Activated CD4-positive, alpha-beta T cell treated with anti-CD3 and anti-CD28 coated beads for 24 hours (primary cell): ENCODE results near the gene RSPH6A.
A peak's percentile ranks its signal among the peaks of the same experiment; 100 is the strongest.

Experiments used
- DNase-seq, 2 donors: peaks; one replicate each; pipeline ENCODE4 v3.0.0-alpha.2; 2020; ENCODE audit warnings: low read depth in 2 of 2

The RSPH6A gene

GRCh38 chr19:45814851-45815480 is at the start of gene RSPH6A:
TSS of gene RSPH6A (minus strand) at chr19:45815308. CDS start at chr19:45815176, 132 bp downstream.
- DNase-seq = no peak

DNA sequence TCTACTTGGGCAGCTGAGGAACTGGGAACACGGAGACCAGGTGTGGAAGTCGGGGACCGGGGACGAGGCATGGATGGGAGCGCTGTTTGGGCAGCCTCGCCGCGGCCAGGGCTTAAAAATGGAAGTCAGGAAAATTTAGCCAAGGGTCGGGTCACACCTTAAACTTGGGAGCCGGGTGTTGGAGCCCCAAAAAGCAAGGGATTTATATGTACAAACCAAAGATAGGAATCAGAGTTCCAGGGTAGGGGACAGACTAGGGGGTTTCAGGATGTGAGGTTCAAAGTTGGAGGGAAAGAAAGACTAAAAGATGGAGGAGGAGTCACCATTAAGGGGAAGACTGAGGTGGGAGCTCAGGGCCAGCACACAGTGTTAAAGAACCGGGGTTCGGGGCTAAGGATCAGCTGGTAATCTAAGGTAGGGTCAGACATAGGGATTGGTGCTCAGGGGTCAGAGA is 49.5 kb upstream of the RSPH6A start:
- no peak for DNase-seq

GRCh38 chr19:45863840-45864628 is 48.9 kb upstream of the RSPH6A start, which contains the start of gene FOXA3:
TSS of gene FOXA3 (plus strand) at chr19:45864326. CDS start at chr19:45864457, 131 bp downstream.
- no peak for DNase-seq

GRCh38 chr19:45863335-45863839 is 48.3 kb upstream of the RSPH6A start:
- no peak for DNase-seq

GRCh38 chr19:45862564-45863334 is 47.6 kb upstream of the RSPH6A start, which contains the start of gene SYMPK:
TSS of gene SYMPK (minus strand) at chr19:45863147. CDS start at chr19:45854495, 8,652 bp downstream.
- DNase-seq = peak; percentile 96 to 99

GRCh38 chr19:45862271-45862563 is 47.1 kb upstream of the RSPH6A start:
- no peak for DNase-seq

DNA sequence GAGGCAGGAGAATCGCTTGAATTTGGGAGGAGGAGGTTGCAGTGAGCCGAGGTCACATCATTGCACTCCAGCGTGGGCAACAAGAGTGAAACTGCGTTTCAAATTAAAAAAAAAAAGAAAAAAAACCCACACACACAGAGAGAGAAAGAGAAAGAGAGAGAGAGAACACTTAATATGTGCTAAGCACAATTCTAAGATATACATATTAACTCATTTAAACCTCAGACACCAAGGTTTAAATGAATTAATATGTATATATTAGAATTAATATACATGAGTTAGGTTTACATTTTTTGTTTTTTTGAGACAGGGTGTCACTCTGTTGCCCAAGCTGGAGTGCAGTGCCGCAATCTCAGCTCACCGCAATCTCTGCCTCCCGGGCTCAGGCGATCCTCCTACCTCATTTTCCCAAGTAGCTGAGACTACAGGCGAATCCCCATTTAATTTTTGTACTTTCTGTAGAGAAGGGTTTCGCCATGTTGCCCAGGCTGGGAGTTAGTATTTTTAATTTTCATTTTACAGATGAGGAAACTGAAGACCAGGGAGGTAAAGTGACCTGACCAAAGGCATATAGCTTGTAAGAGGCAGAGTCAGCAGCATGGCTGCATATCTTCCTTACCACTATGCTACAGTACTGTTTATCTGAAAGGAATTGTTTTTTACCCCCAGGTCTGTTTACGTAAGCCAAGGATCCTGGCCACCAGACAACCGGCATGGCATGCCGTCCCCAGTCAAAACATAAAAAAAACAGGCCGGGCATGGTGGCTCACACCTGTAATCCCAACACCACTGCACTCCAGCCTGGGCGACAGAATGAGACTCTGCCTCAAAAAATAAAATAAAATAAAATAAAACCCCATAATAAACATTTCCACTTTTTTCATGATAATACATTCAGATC is 45.5 kb upstream of the RSPH6A start:
- DNase-seq = no peak

DNA sequence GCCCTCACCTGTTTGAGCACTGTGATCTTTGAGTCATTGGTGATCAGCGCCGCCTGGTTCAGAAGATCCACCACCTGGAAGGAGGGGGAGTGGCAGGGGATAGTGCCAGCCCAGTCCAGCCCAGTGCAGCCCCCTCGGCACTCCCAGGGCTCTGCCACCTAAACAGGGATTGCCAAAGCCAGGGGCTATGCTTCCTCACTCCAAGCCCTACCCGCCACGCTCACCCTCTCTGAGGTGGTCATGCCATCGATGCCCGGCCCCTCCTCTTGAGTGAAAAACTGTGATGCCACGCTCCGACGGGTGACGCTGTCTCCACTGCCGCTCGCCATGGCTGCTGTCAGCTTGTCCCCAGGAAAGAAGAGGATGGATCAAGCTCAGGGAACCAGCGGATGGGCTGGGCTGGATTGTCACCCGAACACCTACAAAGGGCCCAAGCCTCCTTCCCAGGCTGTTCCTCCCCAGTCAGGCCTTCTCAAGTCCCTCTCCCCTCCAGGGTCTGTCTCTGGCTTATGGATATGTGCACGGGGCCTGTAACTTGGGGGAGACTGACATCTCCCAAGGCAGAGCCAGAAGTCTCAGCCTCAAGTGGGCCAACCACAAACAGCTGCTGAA is 39.2 kb upstream of the RSPH6A start:
- DNase-seq = no peak

DNA sequence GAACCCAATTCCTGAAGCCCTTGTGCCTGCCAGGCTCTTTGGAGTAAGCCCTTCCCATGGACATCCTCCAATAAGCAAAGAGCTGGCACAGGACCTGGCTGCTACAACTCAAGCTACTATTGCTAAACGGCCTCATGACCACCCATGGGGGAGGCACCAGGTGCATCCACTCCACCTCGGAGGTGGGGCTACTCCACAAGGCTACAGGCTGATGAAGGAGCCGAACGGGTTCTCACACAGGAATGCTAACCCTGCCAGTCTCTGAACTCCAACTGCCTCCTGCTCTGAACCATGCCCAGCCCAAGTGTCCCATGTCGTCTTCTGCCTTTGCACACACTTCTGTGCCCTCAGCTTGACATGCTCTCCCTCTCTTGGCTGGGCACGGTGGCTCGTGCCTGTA is 37.9 kb upstream of the RSPH6A start:
- no peak for DNase-seq

GRCh38 chr19:45852145-45852750 is 37.1 kb upstream of the RSPH6A start:
- no peak for DNase-seq

GRCh38 chr19:45848922-45849321 is 33.8 kb upstream of the RSPH6A start:
- DNase-seq = no peak

GRCh38 chr19:45847663-45848062 is 32.6 kb upstream of the RSPH6A start:
- DNase-seq = no peak

DNA sequence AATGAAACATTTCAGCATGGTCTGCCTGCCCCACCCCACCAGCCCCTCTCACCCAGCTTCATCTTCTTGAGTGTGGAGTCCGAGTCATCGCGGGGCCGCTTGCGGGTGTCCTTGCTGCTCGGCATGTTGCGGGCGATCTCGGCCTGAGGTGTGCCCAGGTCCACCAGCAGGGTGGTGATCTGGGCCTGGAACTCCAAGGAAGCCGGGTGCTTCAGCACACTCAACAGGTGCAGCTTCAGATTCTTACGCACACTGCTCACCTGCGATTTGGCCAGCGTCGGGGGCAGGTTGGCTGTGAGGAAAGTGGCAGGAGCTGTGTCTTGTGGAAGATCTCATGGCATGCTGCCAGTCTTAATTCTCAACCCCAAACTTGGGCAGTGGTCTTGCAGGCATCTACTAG is 27.1 kb upstream of the RSPH6A start:
- no peak for DNase-seq

DNA sequence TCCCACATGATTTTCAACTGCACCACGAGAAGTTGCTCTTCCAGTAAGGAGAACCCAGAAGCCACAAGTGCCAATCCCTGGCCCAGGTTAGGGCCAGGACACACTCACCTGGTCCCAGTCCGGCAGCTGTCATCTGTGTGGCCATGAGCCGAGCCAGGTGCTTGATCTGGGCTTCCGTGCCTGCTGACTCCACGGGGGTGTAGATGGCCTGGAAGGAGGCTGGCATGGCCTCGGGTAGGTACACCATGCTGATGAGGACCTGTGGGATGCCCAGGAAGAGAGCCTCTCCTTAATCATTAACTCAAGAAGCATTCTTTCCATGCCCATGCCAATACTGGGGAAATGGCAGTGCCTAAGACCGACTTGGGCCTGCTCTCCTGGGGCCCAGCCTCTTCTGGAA is 19.9 kb upstream of the RSPH6A start:
- DNase-seq = no peak

DNA sequence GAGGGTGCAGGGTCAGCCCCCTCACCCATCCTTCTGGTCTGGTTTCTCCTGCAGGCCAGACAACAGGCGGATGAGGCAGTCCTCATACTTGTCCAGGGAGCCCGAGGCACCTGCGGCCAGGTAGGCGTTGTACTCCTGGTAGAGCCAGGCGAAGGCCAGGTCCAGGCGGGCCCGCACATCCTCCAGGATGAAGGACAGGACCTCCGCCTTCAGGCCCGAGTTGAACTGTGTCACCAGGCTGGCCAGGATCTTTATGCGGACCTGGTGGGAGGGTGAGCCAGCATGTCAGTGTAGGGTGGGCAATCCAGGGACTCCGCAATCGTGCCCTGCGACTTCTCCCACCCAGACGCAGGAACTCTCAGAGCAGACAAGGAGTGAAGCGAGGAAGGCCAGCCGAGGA is 13.8 kb upstream of the RSPH6A start:
- DNase-seq = no peak

DNA sequence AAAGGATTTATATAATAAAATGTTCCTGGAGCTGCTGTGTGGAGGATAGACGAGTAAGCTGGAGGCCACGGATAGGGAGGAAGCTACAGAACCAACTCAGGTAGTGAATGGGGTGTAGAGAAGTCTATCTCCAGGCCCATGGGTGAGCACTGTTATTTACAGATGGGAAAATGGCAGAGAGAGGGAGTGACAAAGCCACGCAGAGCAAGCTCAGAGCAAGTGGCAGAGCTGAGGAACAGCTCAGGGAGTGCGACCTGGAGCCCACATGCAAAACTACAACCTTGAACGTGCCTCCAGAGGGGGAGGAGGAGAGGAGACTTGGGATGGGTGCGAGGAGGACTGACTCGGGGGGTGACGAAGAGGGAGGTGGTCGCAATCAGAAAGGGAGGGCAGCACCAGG is 13.4 kb upstream of the RSPH6A start:
- DNase-seq = no peak

DNA sequence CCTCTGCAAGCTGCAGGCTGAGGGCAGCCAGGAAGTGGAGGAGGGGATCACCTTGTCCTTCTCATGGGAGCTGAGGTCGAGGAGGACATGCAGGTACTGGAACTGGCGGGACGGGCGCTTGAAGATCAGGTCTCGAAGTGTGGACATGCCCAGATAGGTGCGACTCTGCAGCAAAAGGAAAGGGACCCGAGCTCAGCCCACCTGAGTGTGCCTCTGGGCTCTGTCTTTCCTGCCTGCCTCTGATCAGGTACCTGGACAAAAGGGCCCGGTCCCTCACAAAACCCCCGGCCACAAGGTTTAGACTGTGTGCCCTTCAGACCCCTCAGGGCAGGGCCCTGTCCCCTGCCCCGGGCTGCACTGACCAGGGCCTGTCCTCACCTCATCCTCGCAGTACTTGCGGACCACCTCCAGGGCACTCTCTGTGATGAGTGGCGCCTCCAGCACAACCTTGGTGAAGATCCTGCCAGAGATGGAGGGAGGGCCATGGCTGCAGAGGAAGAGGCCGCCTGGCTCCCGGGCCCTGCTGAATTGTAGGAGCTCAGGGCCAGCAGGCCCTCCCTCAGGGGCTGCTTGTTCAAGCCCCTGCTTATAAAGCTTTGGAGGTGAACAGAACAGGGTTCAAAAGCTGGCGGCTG is 12.5 kb upstream of the RSPH6A start:
- DNase-seq = no peak

DNA sequence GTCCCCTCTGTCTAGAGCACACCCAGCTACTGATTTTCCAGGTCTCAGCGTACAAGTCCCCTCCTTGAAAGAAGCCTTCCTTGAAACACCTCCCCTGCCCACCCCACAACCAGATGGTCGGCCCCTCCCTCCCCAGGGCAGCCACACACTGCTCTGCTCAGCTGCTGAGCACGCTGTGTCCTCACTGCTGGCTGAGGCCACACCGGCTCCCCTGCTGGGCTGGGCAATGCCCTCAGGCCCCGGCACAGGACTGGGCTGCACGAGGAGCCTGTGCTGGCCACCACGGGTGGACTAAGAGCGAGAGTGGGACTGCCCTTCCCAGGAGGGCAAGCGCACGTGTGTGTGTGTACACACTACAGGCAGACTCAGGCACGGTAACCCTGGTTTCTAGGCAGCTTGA is 11.8 kb upstream of the RSPH6A start:
- DNase-seq = no peak

- no peak for DNase-seq
Observed at GRCh38 chr19:45825917-45826893, 11.1 kb upstream of the RSPH6A start.
